Body of pancreas (tissue), 4 donors: Measurements from ENCODE around the gene FTCD. TPM values are rescaled to one million over a fixed set of nuclear protein-coding genes. Genes with fewer than 3 reads are reported as not detected.

ENCODE experiments used
- ATAC-seq: fragments of 150-250 bp; one replicate; pipeline ENCODE4 v1.9.1; 2016
- DNase-seq, 4 donors: peaks; one replicate each; pipeline ENCODE4 v3.0.0-alpha.2; 2019
- H3K27ac ChIP-seq, 4 donors: fragments of 200-600 bp; sonication (generic); 1 replicate in 3 of 4; 2 replicates in 1 of 4; pipeline versions ENCODE4 v1.5.1 to v1.6.1; 2016 to 2019; ENCODE audit warnings: mild to moderate bottlenecking in 1 of 4, mixed read lengths in 1 of 4, moderate library complexity in 1 of 4
- H3K27me3 ChIP-seq, 2 donors: fragments of 200-600 bp; sonication (generic); one replicate each; pipeline ENCODE4 v1.6.0; 2016; ENCODE audit warnings: mild to moderate bottlenecking in 1 of 2
- H3K36me3 ChIP-seq, 2 donors: fragments of 200-600 bp; sonication (generic); replicated peaks in 1 of 2; 2 replicates each; pipeline ENCODE4 v1.5.1; 2016; ENCODE audit warnings: low read depth in 2 of 2; ENCODE audit not compliant: insufficient read depth in 1 of 2
- H3K4me1 ChIP-seq: fragments of 200-600 bp; sonication (generic); one replicate; pipeline ENCODE4 v1.6.0; 2016
- H3K4me3 ChIP-seq, 2 donors: fragments of 200-600 bp; sonication (generic); 1 replicate in 1 of 2; 2 replicates in 1 of 2; pipeline ENCODE4 v1.5.1; 2016 to 2019
- H3K9me3 ChIP-seq, 3 donors: fragments of 200-600 bp; sonication (generic); 1 replicate in 2 of 3; 2 replicates in 1 of 3; pipeline ENCODE4 v1.5.1; 2016
- CTCF ChIP-seq, 7 experiments: fragments of 450-650 bp in 4 of 7; fragments of 200-600 bp in 3 of 7; sonication (generic) in 3 of 7; IDR thresholded peaks; one replicate each; pipeline ENCODE4 v1.5.1; 2016 to 2019; ENCODE audit warnings: antibody characterized with exemption in 7 of 7
- POLR2A ChIP-seq, 3 donors: fragments of 450-650 bp; IDR thresholded peaks; one replicate each; pipeline ENCODE4 v1.6.1; 2016; ENCODE audit warnings: antibody characterized with exemption in 3 of 3, mild to moderate bottlenecking in 2 of 3
- WGBS, 2 donors: methylation state at CpG; one replicate each; pipeline ENCODE4 v1.1.5; 2017; 5-methylcytosine and 5-hydroxymethylcytosine counted together
- intact Hi-C: fragments of 100-400 bp; cut with DNase I; formaldehyde crosslinking; loops from one replicate; pipeline ENCODE4 v1.15.1; 2023
- total RNA-seq, 2 donors: library from RNA; depleted of rRNA; stranded (reverse); fragments of >200 nt; gene quantifications; one replicate each; pipeline ENCODE4 v1.1.0, GENCODE V29; 2016

The FTCD gene
- total RNA-seq, 2 donors from 2014 or later: 0.33 TPM; not detected in 1

DNA sequence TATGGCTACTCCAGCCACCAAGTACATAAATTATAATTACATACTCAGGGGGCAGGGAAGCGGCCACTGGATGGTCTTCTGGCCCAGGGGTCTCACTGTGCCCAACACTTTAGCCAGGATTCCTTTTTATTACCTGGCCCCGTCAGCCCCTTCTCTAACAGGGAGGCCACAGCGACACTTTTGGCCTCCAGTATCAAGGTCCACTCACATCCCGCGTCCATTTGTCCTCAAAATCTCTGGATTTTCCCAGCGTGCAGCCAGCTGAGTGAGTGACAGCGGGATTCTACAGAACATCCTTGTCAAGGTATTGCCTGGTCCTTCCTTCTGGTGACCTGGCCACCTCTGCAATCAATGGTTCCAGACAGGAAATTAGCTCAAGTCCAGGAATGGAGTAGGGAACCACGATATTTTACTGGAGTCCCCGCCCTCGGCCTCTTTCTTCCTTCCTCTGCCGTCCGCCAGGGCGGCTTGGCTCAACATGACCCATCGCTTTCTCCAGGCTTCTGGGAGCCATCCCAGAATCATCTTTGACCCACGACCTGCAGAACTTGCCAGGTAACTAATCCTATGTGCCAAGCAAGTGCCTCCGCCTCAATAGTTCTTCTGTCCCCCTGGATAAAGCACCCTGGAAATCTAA lies 60.2 kb downstream of the FTCD start:
- TF ChIP-seq CTCF (IDR thresholded peaks at IDR 0.05) (no peak), POLR2A (IDR thresholded peaks at IDR 0.05) (no peak)
- Histone ChIP-seq H3K27ac (no peak overlapping the region), H3K36me3 (no peaks in the 10 kb centered on the region), H3K4me1 (peaks cover 15% of the 10 kb centered on the region), H3K27me3 (peaks cover 0 to 6% of the 10 kb centered on the region in 2 donors), H3K4me3 (no peak overlapping the region), H3K9me3 (no peaks in the 10 kb centered on the region)
- no peak for ATAC-seq
- DNase-seq: no peak
- 72 to 77% methylated on average over 16 of the region's 16 CpGs for WGBS, 2 donors
- intact Hi-C loops: no loop called here

GRCh38 chr21:46094401-46095082 lies 60.8 kb downstream of the FTCD start:
- Histone ChIP-seq H3K36me3 (no peaks in the 10 kb centered on the region), H3K27me3 (peaks cover 0 to 6% of the 10 kb centered on the region in 2 donors), H3K27ac (no peak overlapping the region), H3K4me1 (peaks cover 15% of the 10 kb centered on the region), H3K4me3 (no peak overlapping the region), H3K9me3 (no peaks in the 10 kb centered on the region)
- DNase-seq (no peak), ATAC-seq (no peak)
- intact Hi-C loops: no loop called here
- TF ChIP-seq CTCF (IDR thresholded peaks at IDR 0.05) (no peak), POLR2A (IDR thresholded peaks at IDR 0.05) (no peak)
- 66 to 69% methylated on average over 12 to 14 of the region's 14 CpGs for WGBS, 2 donors

DNA sequence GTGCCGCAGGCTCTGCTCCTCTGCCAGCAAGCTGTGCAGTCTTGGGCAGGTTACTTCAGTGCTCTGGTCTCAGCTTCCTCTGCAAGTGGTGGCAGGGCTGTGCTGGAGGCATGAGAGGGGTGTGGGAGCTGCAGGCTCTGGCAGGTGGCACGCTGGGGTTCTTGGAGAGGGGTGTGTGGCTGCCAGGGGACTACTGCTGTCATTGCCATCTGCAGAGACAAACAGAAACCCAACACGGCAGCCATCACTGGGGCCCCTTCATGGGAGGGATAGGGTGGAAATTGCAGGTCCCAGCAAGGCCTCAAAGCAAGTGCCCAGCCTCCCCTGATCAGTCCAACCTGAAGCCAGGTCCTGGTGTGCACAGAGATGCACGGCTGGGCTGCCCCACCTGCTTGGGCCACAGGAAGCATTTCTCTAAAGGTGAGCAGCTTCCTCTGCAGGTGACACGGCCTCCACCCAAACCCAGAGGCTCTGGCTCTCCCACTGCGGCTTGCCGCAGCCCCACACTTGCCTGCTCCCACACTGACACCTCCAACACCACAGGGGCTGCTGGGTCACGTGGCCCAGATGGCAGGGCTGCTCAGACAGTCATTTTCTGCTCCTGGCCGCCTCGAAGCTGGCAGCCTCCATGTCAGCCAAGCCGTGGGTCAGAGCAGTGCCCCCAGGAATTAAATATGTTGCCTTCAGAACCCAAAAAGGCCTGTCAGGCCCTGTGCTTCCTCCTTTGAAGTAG lies 61.5 kb downstream of the FTCD start:
- Histone ChIP-seq H3K4me3 (no peak overlapping the region), H3K36me3 (no peaks in the 10 kb centered on the region), H3K4me1 (peaks cover 14% of the 10 kb centered on the region), H3K27ac (no peak overlapping the region), H3K27me3 (peaks cover 0 to 4% of the 10 kb centered on the region in 2 donors), H3K9me3 (no peaks in the 10 kb centered on the region)
- 48 to 68% methylated on average over 4 to 11 of the region's 11 CpGs for WGBS, 2 donors
- DNase-seq (no peak), ATAC-seq (no peak)
- TF ChIP-seq POLR2A (IDR thresholded peaks at IDR 0.05) (no peak), CTCF (IDR thresholded peaks at IDR 0.05) (no peak)
- intact Hi-C loops: no loop called here

- intact Hi-C loops: no loop called here
- ATAC-seq (no peak), DNase-seq (no peak)
- Histone ChIP-seq H3K27me3 (no peaks in the 10 kb centered on the region), H3K4me1 (peaks cover 6% of the 10 kb centered on the region), H3K4me3 (no peak overlapping the region), H3K9me3 (no peaks in the 10 kb centered on the region), H3K27ac (no peak overlapping the region), H3K36me3 (no peaks in the 10 kb centered on the region)
- WGBS, 2 donors: 58 to 72% methylated on average over 10 to 11 of the region's 11 CpGs
- TF ChIP-seq CTCF (IDR thresholded peaks at IDR 0.05) (no peak), POLR2A (IDR thresholded peaks at IDR 0.05) (no peak)
These were observed 62.3 kb downstream of the FTCD start for GRCh38 chr21:46092811-46093667.
